Smooth muscle cell (in vitro differentiated cells): ENCODE results near the gene AGXT2. TPM values are rescaled to one million over a fixed set of nuclear protein-coding genes. Genes with fewer than 3 reads are reported as not detected.

Source experiments
- DNase-seq: peaks from one replicate; lab custom pipeline; 2025; ENCODE audit not compliant: unreplicated experiment; lab: John Stamatoyannopoulos, UW
- H2AFZ ChIP-seq: fragments of 200-600 bp; sonication (generic); 2 replicates; pipeline ENCODE4 v1.6.0; 2016; ENCODE audit warnings: antibody characterized with exemption, low read depth, mild to moderate bottlenecking
- H3F3A ChIP-seq: fragments of 200-600 bp; sonication (generic); 2 replicates; pipeline ENCODE4 v1.6.0; 2017; ENCODE audit warnings: antibody characterized with exemption, low read depth
- H3K27ac ChIP-seq: fragments of 200-600 bp; sonication (generic); 2 replicates; pipeline ENCODE4 v1.5.1; 2016; ENCODE audit warnings: low read depth, mild to moderate bottlenecking
- H3K27me3 ChIP-seq: fragments of 200-600 bp; sonication (generic); 2 replicates; pipeline ENCODE4 v1.6.1; 2016; ENCODE audit warnings: low read depth, mild to moderate bottlenecking
- H3K36me3 ChIP-seq: fragments of 200-600 bp; sonication (generic); 2 replicates; pipeline ENCODE4 v1.5.1; 2016; ENCODE audit warnings: low read depth
- H3K4me1 ChIP-seq: fragments of 200-600 bp; sonication (generic); 2 replicates; pipeline ENCODE4 v1.5.1; 2016; ENCODE audit warnings: low read depth
- H3K4me2 ChIP-seq: fragments of 200-600 bp; sonication (generic); 2 replicates; pipeline ENCODE4 v1.6.0; 2016; ENCODE audit warnings: mild to moderate bottlenecking
- H3K4me3 ChIP-seq: fragments of 200-600 bp; sonication (generic); 2 replicates; pipeline ENCODE4 v1.5.1; 2016; ENCODE audit warnings: mild to moderate bottlenecking
- H3K79me2 ChIP-seq: fragments of 200-600 bp; sonication (generic); 2 replicates; pipeline ENCODE4 v1.6.0; 2016; ENCODE audit warnings: low read depth, mild to moderate bottlenecking
- H3K9ac ChIP-seq: fragments of 200-600 bp; sonication (generic); 2 replicates; pipeline ENCODE4 v1.6.0; 2016; ENCODE audit warnings: low read depth
- H3K9me3 ChIP-seq: fragments of 200-600 bp; sonication (generic); replicated peaks from 2 replicates; pipeline ENCODE4 v1.5.1; 2016; ENCODE audit warnings: low read depth
- H4K20me1 ChIP-seq: fragments of 200-600 bp; sonication (generic); 2 replicates; pipeline ENCODE4 v1.6.0; 2016; ENCODE audit warnings: low read depth
- WGBS: methylation state at CpG from one replicate; pipeline ENCODE4 v1.1.7; 2016; ENCODE audit warnings: low lambda C conversion rate; 5-methylcytosine and 5-hydroxymethylcytosine counted together
- polyA plus RNA-seq: library from polyadenylated mRNA; unstranded; fragments of >200 nt; fragmentation: Nextera tagmentation; extraction: Ambion mirVana; gene quantifications from 2 replicates; pipeline ENCODE4 v1.2.1, GENCODE V29; 2016
- total RNA-seq: library from RNA; depleted of rRNA; stranded (reverse); fragments of >200 nt; gene quantifications from 2 replicates; pipeline ENCODE4 v1.2.3, GENCODE V29; 2014
- TF ChIP-seq, protein P1 (sequence below): fragments of 200-600 bp; sonication (generic); IDR thresholded peaks from 2 replicates; pipeline ENCODE4 v1.5.1; 2017; ENCODE audit warnings: borderline replicate concordance, mild to moderate bottlenecking, antibody characterized with exemption; ENCODE audit not compliant: insufficient read depth, poor library complexity, severe bottlenecking

Gene AGXT2
- total and polyA plus RNA-seq, 2 experiments from 2014 or later, result not detected

DNA sequence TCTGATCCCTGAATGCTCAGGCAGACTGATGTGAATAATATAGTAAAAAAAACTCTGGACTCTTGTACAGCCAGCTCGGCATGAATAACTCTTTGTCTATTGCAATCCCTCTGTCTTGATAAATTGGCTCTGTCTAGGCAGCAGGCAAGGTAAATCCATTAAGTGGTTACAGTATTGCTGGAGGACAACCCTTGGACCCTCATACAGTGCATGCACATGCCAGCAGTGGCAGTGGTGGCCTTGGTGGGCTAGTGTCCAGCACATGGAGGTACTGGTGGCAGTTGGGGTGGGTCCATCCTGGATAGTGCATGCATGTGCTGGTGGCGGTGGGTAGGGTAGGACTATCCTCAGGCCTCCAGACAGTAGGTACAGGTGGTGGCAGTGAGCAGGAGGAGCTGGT, 79.5 kb downstream of the AGXT2 start:
- Histone ChIP-seq H4K20me1 (no peaks in the 10 kb centered on the region), H2AFZ (no peak overlapping the region), H3K9me3 (no peaks in the 10 kb centered on the region), H3F3A (no peaks in the 10 kb centered on the region), H3K9ac (no peak overlapping the region), H3K27me3 (no peaks in the 10 kb centered on the region), H3K4me2 (no peak overlapping the region), H3K36me3 (no peaks in the 10 kb centered on the region), H3K4me3 (no peak overlapping the region), H3K27ac (no peak overlapping the region), H3K79me2 (no peaks in the 10 kb centered on the region), H3K4me1 (no peaks in the 10 kb centered on the region)
- no peak for DNase-seq
- WGBS, result 96% methylated on average over 2 of the region's 2 CpGs
- TF ChIP-seq, protein P1, sequence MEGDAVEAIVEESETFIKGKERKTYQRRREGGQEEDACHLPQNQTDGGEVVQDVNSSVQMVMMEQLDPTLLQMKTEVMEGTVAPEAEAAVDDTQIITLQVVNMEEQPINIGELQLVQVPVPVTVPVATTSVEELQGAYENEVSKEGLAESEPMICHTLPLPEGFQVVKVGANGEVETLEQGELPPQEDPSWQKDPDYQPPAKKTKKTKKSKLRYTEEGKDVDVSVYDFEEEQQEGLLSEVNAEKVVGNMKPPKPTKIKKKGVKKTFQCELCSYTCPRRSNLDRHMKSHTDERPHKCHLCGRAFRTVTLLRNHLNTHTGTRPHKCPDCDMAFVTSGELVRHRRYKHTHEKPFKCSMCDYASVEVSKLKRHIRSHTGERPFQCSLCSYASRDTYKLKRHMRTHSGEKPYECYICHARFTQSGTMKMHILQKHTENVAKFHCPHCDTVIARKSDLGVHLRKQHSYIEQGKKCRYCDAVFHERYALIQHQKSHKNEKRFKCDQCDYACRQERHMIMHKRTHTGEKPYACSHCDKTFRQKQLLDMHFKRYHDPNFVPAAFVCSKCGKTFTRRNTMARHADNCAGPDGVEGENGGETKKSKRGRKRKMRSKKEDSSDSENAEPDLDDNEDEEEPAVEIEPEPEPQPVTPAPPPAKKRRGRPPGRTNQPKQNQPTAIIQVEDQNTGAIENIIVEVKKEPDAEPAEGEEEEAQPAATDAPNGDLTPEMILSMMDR, result no peak

DNA sequence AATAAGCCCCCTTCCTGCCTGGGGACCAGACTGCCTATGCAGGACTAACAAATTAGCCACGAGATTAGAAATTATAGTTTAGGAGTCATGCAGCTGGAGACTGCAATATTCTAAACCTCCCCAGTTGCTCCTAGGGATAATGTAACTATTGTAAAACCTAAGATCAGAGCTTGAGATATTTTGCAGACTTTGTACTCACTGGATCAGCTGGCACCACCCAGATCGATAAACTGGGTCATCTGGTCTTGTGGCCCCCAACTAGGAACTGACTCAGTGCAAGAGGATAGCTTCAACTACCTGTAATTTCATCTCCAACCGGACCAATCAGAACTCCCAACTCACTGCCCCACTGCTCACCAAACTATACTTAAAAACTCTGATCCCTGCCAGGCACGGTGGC, 80.2 kb downstream of the AGXT2 start:
- Histone ChIP-seq H3K4me1 (no peaks in the 10 kb centered on the region), H3K36me3 (no peaks in the 10 kb centered on the region), H3K27ac (no peak overlapping the region), H3K79me2 (no peaks in the 10 kb centered on the region), H3K4me3 (no peak overlapping the region), H3K4me2 (no peak overlapping the region), H3K9ac (no peak overlapping the region), H3K27me3 (no peaks in the 10 kb centered on the region), H4K20me1 (no peaks in the 10 kb centered on the region), H2AFZ (no peak overlapping the region), H3F3A (no peaks in the 10 kb centered on the region), H3K9me3 (no peaks in the 10 kb centered on the region)
- TF ChIP-seq, protein P1, result no peak
- 95% methylated on average over 4 of the region's 4 CpGs for WGBS
- DNase-seq, result no peak

DNA sequence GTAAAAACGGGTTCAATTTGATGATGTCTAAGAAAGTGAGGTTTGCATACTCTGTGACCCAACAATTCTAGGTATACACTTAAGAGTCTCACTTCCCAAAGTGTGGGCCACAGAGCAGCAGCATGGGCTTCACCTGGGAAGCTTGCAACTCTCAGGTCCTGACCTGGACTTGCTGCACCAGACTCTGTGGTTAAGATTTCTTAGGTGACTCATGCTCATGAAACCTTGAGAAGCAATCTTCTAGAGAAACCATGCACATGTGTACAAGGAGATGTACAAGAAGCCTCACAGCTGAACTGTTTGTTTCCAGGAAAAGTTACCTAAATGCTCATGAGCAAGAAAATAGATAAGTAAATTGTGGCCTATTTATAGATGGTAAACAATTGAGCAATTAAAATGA, 88.4 kb downstream of the AGXT2 start:
- Histone ChIP-seq H4K20me1 (no peaks in the 10 kb centered on the region), H3K27me3 (no peaks in the 10 kb centered on the region), H3K4me2 (no peak overlapping the region), H2AFZ (no peak overlapping the region), H3K36me3 (no peaks in the 10 kb centered on the region), H3K27ac (no peak overlapping the region), H3K9me3 (no peaks in the 10 kb centered on the region), H3F3A (no peaks in the 10 kb centered on the region), H3K4me1 (no peaks in the 10 kb centered on the region), H3K4me3 (no peak overlapping the region), H3K9ac (no peak overlapping the region), H3K79me2 (no peaks in the 10 kb centered on the region)
- WGBS, result 90% methylated on average over 1 of the region's 1 CpG
- DNase-seq, result no peak
- TF ChIP-seq, protein P1, result no peak

DNA sequence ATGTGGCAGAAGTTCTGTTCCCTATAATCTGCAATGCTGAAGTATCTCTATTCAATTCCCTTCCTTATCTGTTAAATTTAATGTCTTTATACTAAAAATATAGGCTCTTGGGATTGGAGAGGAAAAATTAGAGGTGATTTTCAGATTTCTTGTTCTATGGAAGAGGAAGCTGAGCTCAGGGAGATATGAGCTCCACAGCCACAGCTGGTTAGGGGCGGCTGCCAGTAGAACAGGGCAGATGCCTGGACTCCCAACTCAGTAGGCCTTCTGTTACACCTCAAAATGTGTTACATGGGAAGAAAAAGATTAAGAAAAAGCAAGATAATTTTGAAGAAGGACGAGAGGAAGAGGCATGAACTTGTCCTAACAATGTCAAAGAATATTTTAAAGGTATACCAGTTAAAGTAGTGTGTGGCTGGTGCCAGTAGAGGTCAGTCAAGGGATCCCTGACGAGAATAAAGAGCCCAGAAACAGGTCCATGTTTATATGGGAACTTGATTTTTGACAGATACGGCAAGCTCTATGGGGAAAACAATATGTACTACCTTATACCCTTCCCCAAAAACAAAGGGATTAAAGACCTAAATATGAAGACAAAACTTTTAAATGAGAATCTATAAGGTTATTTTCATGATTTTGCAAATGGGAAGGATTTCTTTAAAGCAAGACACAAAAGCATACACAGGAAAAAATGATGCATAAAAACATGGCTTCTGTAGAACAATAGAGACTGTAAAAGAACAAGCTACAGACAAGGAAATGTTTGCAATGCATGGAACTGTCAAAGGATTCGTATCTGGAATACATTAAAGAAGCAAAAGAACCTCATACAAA, 89.7 kb downstream of the AGXT2 start:
- H3K36me3 ChIP-seq, result no peaks in the 10 kb centered on the region
- H3F3A ChIP-seq, result no peaks in the 10 kb centered on the region
- WGBS, result 53% methylated on average over 5 of the region's 5 CpGs

More for the DNA sequence above, 89.7 kb downstream of the AGXT2 start:
- Histone ChIP-seq H2AFZ (no peak overlapping the region), H3K9me3 (no peaks in the 10 kb centered on the region), H3K4me1 (no peaks in the 10 kb centered on the region), H3K9ac (peak overlapping the region; percentile 17), H3K27me3 (no peaks in the 10 kb centered on the region), H3K27ac (peak overlapping the region; percentile 21), H3K4me2 (no peak overlapping the region), H3K4me3 (no peak overlapping the region), H3K79me2 (no peaks in the 10 kb centered on the region), H4K20me1 (no peaks in the 10 kb centered on the region)
- no peak for DNase-seq
- TF ChIP-seq, protein P1, result peak; percentile 65
